Natural killer cell (primary cell): ENCODE data around the gene CXorf66. TPM values are rescaled to one million over a fixed set of nuclear protein-coding genes. Genes with fewer than 3 reads are reported as not detected.
"Not testable (repeated sequence)": the region's sequence is repeated elsewhere in the genome, so short reads cannot be mapped to it uniquely, and the experiment has no call there.

Experiments
- ATAC-seq, 3 donors: fragments of 150-1000 bp in 2 of 3; fragments of 200-7000 bp in 1 of 3; cut with Tn5 transposase; 1 replicate in 1 of 3; 2 replicates in 2 of 3; pipeline ENCODE4 v1.10.0; 2021; ENCODE audit warnings: mild to moderate bottlenecking in 2 of 3, moderate library complexity in 2 of 3
- DNase-seq, 2 donors: peaks; one replicate each; pipeline versions ENCODE4 v3.0.0 to v3.0.0-alpha.2; 2013 to 2021; ENCODE audit warnings: mixed read lengths in 1 of 2
- H3K27ac ChIP-seq: one replicate; pipeline ENCODE4 v1.5.1; 2013; ENCODE audit warnings: mild to moderate bottlenecking, low read length
- H3K27me3 ChIP-seq: one replicate; pipeline ENCODE4 v1.6.1; 2013; ENCODE audit warnings: low read length; ENCODE audit not compliant: control insufficient read depth, insufficient read depth
- H3K36me3 ChIP-seq: one replicate; pipeline ENCODE4 v1.6.1; 2013; ENCODE audit warnings: low read length; ENCODE audit not compliant: control insufficient read depth, insufficient read depth
- H3K4me1 ChIP-seq: one replicate; pipeline ENCODE4 v1.6.1; 2013; ENCODE audit warnings: low read length; ENCODE audit not compliant: control insufficient read depth, insufficient read depth
- H3K4me3 ChIP-seq: one replicate; pipeline ENCODE4 v1.5.1; 2013; ENCODE audit warnings: low read length
- H3K9me3 ChIP-seq: one replicate; pipeline ENCODE4 v1.6.1; 2013; ENCODE audit warnings: low read length; ENCODE audit not compliant: control insufficient read depth, insufficient read depth
- H3K27ac Mint-ChIP-seq, 2 donors: one replicate each; pipeline ENCODE4 v1.8.0; 2022; ENCODE audit warnings: mild to moderate bottlenecking in 2 of 2, mixed read lengths in 2 of 2, moderate library complexity in 1 of 2
- H3K27me3 Mint-ChIP-seq, 2 donors: one replicate each; pipeline ENCODE4 v1.8.0; 2022; ENCODE audit warnings: low read depth in 2 of 2, mixed read lengths in 2 of 2
- H3K36me3 Mint-ChIP-seq: one replicate; pipeline ENCODE4 v1.8.0; 2022; ENCODE audit warnings: mixed read lengths
- H3K4me1 Mint-ChIP-seq, 2 donors: one replicate each; pipeline ENCODE4 v1.8.0; 2022; ENCODE audit warnings: mixed read lengths in 2 of 2
- H3K4me3 Mint-ChIP-seq: one replicate; pipeline ENCODE4 v1.8.0; 2022; ENCODE audit warnings: mild to moderate bottlenecking, moderate library complexity, mixed read lengths
- H3K9me3 Mint-ChIP-seq, 2 donors: one replicate each; pipeline ENCODE4 v1.8.0; 2022; ENCODE audit warnings: mixed read lengths in 2 of 2
- WGBS: methylation state at CpG from one replicate; pipeline ENCODE4 v1.1.7; 2013; ENCODE audit warnings: missing lambda C conversion rate; ENCODE audit not compliant: insufficient coverage; 5-methylcytosine and 5-hydroxymethylcytosine counted together
- intact Hi-C: fragments of 100-400 bp; cut with micrococcal nuclease; formaldehyde crosslinking; loops from one replicate; pipeline ENCODE4 v1.14.2; 2022
- total RNA-seq, 4 donors: library from RNA; stranded (reverse); fragments of 120-200 nt in 1 of 4; gene quantifications; one replicate each; pipeline versions ENCODE4 v1.2.3 to v1.2.4, GENCODE V29; 2013 to 2022
- TF ChIP-seq, protein P1 (sequence below): fragments of 200-600 bp; IDR thresholded peaks from one replicate; pipeline ENCODE4 v1.8.0; 2022; ENCODE audit warnings: antibody characterized with exemption

The CXorf66 gene
- total RNA-seq, 3 donors from 2014 or later (not counting 1 experiment from before 2014, with no cell fraction given) = not detected

DNA sequence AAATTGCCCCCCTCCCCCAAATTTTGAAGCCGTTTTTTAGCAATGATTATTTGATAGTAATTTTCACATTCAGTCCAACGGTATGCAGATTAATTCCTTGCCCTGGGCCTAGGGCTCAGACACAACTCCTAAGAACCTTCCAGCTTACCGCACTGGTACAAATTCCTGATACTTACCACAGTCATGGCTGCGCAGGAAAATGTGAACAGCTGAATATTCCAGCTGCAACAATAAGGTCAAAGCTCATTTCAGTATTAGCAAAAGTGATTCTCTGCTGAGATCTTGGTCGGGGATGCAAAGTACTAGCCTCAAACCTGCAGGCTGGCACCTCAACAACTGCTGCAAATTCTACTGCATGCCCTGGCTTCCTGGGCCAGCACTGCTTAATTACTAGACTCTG is 35.4 kb downstream of the CXorf66 start:
- H3K27me3 Mint-ChIP-seq = peaks cover 0 to 10% of the 10 kb centered on the region in 2 donors
- H3K4me1 ChIP-seq = peaks cover 11% of the 10 kb centered on the region
- no peaks in the 10 kb centered on the region for H3K9me3 ChIP-seq
- H3K36me3 Mint-ChIP-seq = no peaks in the 10 kb centered on the region
- DNase-seq = no peak
- no peak overlapping the region for H3K4me3 Mint-ChIP-seq
- TF ChIP-seq, protein P1, sequence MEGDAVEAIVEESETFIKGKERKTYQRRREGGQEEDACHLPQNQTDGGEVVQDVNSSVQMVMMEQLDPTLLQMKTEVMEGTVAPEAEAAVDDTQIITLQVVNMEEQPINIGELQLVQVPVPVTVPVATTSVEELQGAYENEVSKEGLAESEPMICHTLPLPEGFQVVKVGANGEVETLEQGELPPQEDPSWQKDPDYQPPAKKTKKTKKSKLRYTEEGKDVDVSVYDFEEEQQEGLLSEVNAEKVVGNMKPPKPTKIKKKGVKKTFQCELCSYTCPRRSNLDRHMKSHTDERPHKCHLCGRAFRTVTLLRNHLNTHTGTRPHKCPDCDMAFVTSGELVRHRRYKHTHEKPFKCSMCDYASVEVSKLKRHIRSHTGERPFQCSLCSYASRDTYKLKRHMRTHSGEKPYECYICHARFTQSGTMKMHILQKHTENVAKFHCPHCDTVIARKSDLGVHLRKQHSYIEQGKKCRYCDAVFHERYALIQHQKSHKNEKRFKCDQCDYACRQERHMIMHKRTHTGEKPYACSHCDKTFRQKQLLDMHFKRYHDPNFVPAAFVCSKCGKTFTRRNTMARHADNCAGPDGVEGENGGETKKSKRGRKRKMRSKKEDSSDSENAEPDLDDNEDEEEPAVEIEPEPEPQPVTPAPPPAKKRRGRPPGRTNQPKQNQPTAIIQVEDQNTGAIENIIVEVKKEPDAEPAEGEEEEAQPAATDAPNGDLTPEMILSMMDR = no peak
- H3K4me3 ChIP-seq = no peak overlapping the region
- no peaks in the 10 kb centered on the region for H3K9me3 Mint-ChIP-seq
- H3K36me3 ChIP-seq = no peaks in the 10 kb centered on the region
- H3K4me1 Mint-ChIP-seq = peaks cover 8 to 22% of the 10 kb centered on the region in 2 donors
- H3K27ac Mint-ChIP-seq = no peak overlapping the region
- no peaks in the 10 kb centered on the region for H3K27me3 ChIP-seq
- WGBS = 87% methylated on average over 4 of the region's 5 CpGs
- intact Hi-C loops = no loop called here
- H3K27ac ChIP-seq = no peak overlapping the region
- ATAC-seq = no peak

DNA sequence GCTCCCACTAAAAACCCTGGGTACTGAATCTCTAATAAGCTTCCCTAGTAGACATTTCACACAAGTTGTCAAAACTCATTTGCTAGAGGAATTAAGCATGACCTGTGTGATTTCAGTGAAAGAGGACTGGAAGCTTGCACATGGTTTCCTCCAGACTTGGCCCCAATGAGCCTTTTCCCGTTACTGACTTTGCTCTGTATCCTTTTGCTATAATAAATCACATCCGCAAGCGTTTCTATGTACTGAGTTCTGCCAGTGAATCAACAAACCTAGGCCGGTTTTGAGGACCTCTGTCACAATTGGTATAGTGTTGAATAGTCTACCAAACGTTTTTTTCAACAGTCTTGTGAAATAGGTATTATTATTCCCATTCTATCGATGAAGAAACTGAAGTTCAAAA is 40.6 kb downstream of the CXorf66 start:
- Mint-ChIP-seq H3K4me3 (no peak overlapping the region), H3K9me3 (no peaks in the 10 kb centered on the region), H3K36me3 (no peaks in the 10 kb centered on the region), H3K27me3 (no peaks in the 10 kb centered on the region), H3K27ac (no peak overlapping the region), H3K4me1 (peaks cover 11 to 32% of the 10 kb centered on the region in 2 donors)
- H3K36me3 ChIP-seq = no peaks in the 10 kb centered on the region
- DNase-seq (no peak), ATAC-seq (no peak)
- intact Hi-C loops = no loop called here
- no peak overlapping the region for H3K4me3 ChIP-seq
- H3K27me3 ChIP-seq = no peaks in the 10 kb centered on the region
- TF ChIP-seq, protein P1 = no peak
- 100% methylated on average over 1 of the region's 6 CpGs for WGBS
- no peak overlapping the region for H3K27ac ChIP-seq
- H3K9me3 ChIP-seq = no peaks in the 10 kb centered on the region
- no peaks in the 10 kb centered on the region for H3K4me1 ChIP-seq

DNA sequence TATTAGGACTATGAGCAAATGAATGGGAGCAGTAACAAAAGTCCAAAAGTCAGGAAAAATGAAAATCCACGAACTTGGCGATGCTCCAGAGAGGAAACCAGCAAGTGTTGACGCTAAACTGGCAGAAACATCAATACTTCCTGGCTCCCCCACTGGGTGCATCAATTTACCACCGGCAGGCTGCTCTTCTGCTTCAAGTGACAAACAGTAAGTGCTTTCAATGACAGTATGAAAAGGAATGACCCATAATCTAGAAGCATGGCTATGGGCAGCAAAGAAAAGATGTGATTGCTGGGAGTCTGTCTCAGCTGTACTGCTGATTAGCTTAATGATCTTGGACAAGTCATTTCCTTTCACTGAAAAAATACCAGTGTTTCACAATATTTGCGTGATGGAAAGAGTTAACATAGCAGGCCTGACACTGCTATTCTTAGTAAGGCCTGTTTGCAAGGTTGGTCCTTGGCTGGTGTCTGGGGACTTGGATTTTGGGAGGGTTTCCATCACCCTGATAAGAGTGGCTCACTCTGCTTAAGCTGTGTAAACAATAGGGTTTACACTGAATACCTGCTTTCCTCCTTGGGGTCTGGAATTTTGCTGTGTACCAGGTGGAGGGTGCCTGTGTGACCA is 41.1 kb downstream of the CXorf66 start:
- Histone ChIP-seq H3K4me1 (no peaks in the 10 kb centered on the region), H3K27ac (no peak overlapping the region), H3K27me3 (no peaks in the 10 kb centered on the region), H3K9me3 (no peaks in the 10 kb centered on the region), H3K36me3 (no peaks in the 10 kb centered on the region), H3K4me3 (no peak overlapping the region)
- WGBS = 60% methylated on average over 4 of the region's 5 CpGs
- no peak overlapping the region for H3K27ac Mint-ChIP-seq
- no peak overlapping the region for H3K4me3 Mint-ChIP-seq
- intact Hi-C loops = no loop called here
- H3K4me1 Mint-ChIP-seq = peaks cover 11 to 32% of the 10 kb centered on the region in 2 donors
- H3K27me3 Mint-ChIP-seq = no peaks in the 10 kb centered on the region
- no peaks in the 10 kb centered on the region for H3K36me3 Mint-ChIP-seq
- peak in 1 of 2 donors; percentile 7 for DNase-seq
- TF ChIP-seq, protein P1 = no peak
- no peak for ATAC-seq
- H3K9me3 Mint-ChIP-seq = no peaks in the 10 kb centered on the region

DNA sequence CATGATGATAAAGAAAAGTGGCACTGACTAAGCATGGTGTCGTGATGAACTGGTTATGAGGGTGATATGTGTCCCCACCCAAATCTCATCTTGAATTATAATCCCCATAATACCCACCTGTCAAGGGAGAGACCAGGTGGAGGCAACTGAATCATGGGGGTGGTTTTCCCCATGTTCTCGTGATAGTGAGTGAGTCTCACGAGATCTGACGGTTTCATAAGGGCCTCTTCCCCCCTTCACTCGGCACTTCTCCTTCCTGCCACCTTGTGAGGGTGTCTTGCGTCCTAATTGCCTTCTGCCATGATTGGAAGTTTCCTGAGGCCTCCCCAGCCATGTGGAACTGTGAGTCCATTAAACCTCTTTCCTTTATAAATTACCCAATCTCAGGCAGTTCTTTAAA is 44.2 kb downstream of the CXorf66 start:
- H3K36me3 ChIP-seq, H3K36me3 Mint-ChIP-seq, DNase-seq, H3K4me3 Mint-ChIP-seq, intact Hi-C loops, H3K9me3 Mint-ChIP-seq, H3K27ac ChIP-seq, H3K27ac Mint-ChIP-seq, ATAC-seq, H3K27me3 ChIP-seq, H3K4me1 ChIP-seq, H3K4me3 ChIP-seq, H3K27me3 Mint-ChIP-seq, H3K9me3 ChIP-seq: not testable (repeated sequence)
- H3K4me1 Mint-ChIP-seq = peaks cover 21 to 40% of the 10 kb centered on the region in 2 donors
- 96% methylated on average over 4 of the region's 6 CpGs for WGBS
